ENCODE results near the gene STON1.

STON1 gene

DNA sequence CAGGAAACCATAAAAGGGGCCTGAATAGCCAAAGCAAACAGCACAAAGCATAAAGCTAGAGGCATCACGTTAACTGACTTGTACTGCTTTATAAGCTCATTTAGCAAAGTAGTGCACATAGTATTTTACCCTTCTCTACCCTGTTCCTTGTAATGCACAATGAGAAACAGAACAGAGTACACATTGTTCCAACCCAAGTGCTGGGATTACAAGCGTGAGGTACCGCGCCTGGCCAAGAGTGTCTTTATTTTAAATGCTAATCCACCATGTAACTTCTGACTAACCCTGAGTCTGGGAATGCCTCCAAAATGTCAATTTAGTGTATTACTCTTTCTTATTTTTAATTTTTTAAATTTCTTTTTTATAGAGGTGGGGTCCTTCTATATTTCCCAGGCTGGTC, 46.4 kb upstream of the STON1 start:
- ATAC-seq (ENCODE audit: low read depth) (no peak), DNase-seq (ENCODE audit: low spot score) (no peak)
- Histone ChIP-seq H3K27me3 (ENCODE audit: insufficient read depth, poor library complexity, severe bottlenecking) (no peaks in the 10 kb centered on the region), H3K4me3 (ENCODE audit: severe bottlenecking) (no peak overlapping the region), H3K27ac (ENCODE audit: poor library complexity, severe bottlenecking) (no peak overlapping the region), H3K36me3 (ENCODE audit: low read depth) (peaks cover 41% of the 10 kb centered on the region), H3K4me1 (ENCODE audit: insufficient read depth, poor library complexity, severe bottlenecking) (peaks cover 3% of the 10 kb centered on the region), H3K9me3 (ENCODE audit: severe bottlenecking) (no peaks in the 10 kb centered on the region)
- TF ChIP-seq, protein P1, sequence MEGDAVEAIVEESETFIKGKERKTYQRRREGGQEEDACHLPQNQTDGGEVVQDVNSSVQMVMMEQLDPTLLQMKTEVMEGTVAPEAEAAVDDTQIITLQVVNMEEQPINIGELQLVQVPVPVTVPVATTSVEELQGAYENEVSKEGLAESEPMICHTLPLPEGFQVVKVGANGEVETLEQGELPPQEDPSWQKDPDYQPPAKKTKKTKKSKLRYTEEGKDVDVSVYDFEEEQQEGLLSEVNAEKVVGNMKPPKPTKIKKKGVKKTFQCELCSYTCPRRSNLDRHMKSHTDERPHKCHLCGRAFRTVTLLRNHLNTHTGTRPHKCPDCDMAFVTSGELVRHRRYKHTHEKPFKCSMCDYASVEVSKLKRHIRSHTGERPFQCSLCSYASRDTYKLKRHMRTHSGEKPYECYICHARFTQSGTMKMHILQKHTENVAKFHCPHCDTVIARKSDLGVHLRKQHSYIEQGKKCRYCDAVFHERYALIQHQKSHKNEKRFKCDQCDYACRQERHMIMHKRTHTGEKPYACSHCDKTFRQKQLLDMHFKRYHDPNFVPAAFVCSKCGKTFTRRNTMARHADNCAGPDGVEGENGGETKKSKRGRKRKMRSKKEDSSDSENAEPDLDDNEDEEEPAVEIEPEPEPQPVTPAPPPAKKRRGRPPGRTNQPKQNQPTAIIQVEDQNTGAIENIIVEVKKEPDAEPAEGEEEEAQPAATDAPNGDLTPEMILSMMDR (IDR thresholded peaks at IDR 0.05; ENCODE audit: poor library complexity, severe bottlenecking) = no peak

DNA sequence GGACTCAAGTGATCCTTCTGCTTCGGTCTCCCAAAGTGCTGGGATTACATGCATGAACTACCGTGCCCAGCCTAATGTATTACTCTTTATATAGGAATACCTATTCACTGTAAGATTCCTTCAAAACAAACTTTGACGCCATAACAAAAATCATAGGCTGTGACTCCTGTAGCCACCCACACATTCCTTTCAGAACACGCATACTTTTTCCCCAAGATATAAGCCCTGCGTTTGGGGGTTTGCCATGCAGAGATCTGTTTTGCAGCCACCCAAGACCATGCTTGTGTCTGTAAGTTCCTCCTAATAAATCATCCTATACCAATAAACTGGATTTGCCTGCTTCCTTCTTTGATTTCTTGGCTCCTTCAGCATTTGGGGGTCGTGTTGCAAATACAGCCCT, 46.0 kb upstream of the STON1 start:
- Histone ChIP-seq H3K4me1 (ENCODE audit: insufficient read depth, poor library complexity, severe bottlenecking) (peaks cover 3% of the 10 kb centered on the region), H3K27ac (ENCODE audit: poor library complexity, severe bottlenecking) (no peak overlapping the region), H3K27me3 (ENCODE audit: insufficient read depth, poor library complexity, severe bottlenecking) (no peaks in the 10 kb centered on the region), H3K36me3 (ENCODE audit: low read depth) (peaks cover 45% of the 10 kb centered on the region), H3K9me3 (ENCODE audit: severe bottlenecking) (no peaks in the 10 kb centered on the region), H3K4me3 (ENCODE audit: severe bottlenecking) (no peak overlapping the region)
- DNase-seq (ENCODE audit: low spot score) (no peak), ATAC-seq (ENCODE audit: low read depth) (no peak)
- TF ChIP-seq, protein P1 (IDR thresholded peaks at IDR 0.05; ENCODE audit: poor library complexity, severe bottlenecking) = no peak

DNA sequence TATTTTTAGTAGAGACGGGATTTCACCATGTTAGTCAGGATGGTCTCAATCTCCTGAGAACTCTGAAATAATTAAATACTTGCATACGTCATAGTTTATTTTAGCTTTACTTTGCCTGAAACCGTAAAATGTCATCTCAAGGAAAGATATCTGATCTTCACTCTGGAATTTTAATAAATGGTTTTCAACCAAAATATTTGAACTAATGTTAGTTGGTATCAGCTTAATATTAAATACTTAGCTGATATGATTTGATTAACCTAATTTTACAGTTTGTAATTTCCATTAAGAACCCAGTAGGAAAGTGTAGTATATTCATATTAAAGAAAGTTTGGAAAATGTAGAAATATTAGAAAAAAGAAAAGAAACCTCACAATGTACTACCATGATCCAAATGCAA, 41.4 kb upstream of the STON1 start:
- Histone ChIP-seq H3K27me3 (ENCODE audit: insufficient read depth, poor library complexity, severe bottlenecking) (no peaks in the 10 kb centered on the region), H3K4me3 (ENCODE audit: severe bottlenecking) (no peak overlapping the region), H3K4me1 (ENCODE audit: insufficient read depth, poor library complexity, severe bottlenecking) (peaks cover 3% of the 10 kb centered on the region), H3K27ac (ENCODE audit: poor library complexity, severe bottlenecking) (no peak overlapping the region), H3K9me3 (ENCODE audit: severe bottlenecking) (no peaks in the 10 kb centered on the region), H3K36me3 (ENCODE audit: low read depth) (peaks cover 34% of the 10 kb centered on the region)
- TF ChIP-seq, protein P1 (IDR thresholded peaks at IDR 0.05; ENCODE audit: poor library complexity, severe bottlenecking) = no peak
- ATAC-seq (ENCODE audit: low read depth) (no peak), DNase-seq (ENCODE audit: low spot score) (no peak)

DNA sequence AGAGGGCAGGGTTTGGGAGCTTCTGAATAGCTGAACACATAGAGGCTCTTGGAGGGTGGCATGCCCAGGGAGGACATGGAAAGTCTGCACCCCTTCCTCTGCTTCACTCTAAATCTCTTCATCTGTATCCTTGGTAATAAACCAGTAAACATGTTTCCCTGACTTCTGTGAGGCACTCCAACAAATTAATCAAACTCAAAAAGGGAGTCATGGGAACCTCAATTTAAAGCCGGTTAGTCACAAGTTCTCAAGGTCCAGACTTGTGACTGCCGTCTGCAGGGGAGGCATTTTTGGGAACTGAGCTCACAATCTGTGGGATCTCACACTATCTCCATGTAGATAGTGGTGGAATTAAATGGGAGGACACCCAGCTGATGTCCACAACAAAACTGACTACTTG, 33.1 kb upstream of the STON1 start:
- Histone ChIP-seq H3K4me3 (ENCODE audit: severe bottlenecking) (no peak overlapping the region), H3K27ac (ENCODE audit: poor library complexity, severe bottlenecking) (no peak overlapping the region), H3K36me3 (ENCODE audit: low read depth) (peaks cover 49% of the 10 kb centered on the region), H3K27me3 (ENCODE audit: insufficient read depth, poor library complexity, severe bottlenecking) (no peaks in the 10 kb centered on the region), H3K4me1 (ENCODE audit: insufficient read depth, poor library complexity, severe bottlenecking) (no peaks in the 10 kb centered on the region), H3K9me3 (ENCODE audit: severe bottlenecking) (no peaks in the 10 kb centered on the region)
- no peak for DNase-seq (ENCODE audit: low spot score)
- TF ChIP-seq, protein P1 (IDR thresholded peaks at IDR 0.05; ENCODE audit: poor library complexity, severe bottlenecking) = no peak
- no peak for ATAC-seq (ENCODE audit: low read depth)

DNA sequence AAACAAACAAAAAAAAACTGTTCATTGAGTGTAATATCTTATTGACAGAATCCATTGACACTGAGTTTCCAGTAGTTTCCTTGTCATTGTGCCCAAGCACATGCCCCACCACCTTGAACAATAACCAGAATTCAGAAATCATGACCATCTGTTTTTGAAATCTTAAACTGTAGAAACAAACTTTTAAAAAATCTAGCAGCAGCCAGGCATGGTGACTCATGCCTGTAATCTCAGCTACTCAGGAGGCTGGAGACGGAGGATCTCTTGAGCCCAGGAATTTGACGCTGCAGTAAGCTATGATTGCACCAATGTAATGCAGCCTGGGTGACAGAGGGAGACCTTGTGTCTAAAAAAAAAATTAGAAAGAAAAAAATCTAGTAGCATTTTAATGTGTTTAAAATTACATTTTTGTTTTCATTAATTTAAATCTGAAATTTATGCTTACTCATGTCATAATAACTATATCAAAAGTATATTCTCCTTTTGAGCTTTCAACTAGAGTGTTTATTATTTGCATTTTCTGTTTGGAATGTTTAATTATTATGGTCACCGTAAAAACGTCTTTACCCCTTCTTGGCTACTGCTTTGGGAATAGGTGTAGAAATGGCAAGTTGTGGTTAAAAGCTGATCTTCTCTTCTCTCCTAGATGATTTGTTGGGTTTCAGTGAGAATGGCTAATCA, 25.2 kb upstream of the STON1 start:
- ATAC-seq (ENCODE audit: low read depth) (no peak), DNase-seq (ENCODE audit: low spot score) (no peak)
- TF ChIP-seq, protein P1 (IDR thresholded peaks at IDR 0.05; ENCODE audit: poor library complexity, severe bottlenecking) = no peak
- peaks cover 15% of the 10 kb centered on the region for H3K4me1 ChIP-seq (ENCODE audit: insufficient read depth, poor library complexity, severe bottlenecking)
- no peak overlapping the region for H3K27ac ChIP-seq (ENCODE audit: poor library complexity, severe bottlenecking)
- no peaks in the 10 kb centered on the region for H3K9me3 ChIP-seq (ENCODE audit: severe bottlenecking)
- H3K27me3 ChIP-seq (ENCODE audit: insufficient read depth, poor library complexity, severe bottlenecking) = no peaks in the 10 kb centered on the region
- H3K36me3 ChIP-seq (ENCODE audit: low read depth) = peaks cover 22% of the 10 kb centered on the region
- H3K4me3 ChIP-seq (ENCODE audit: severe bottlenecking) = no peak overlapping the region
